Vagina (tissue), 2 donors: ENCODE data around the gene TMED9.
"Not testable (repeated sequence)": the region's sequence is repeated elsewhere in the genome, so short reads cannot be mapped to it uniquely, and the experiment has no call there.

Source experiments
- POLR2A ChIP-seq, 2 donors: fragments of 450-650 bp; IDR thresholded peaks; one replicate each; pipeline ENCODE4 v1.6.1; 2017; ENCODE audit warnings: antibody characterized with exemption in 2 of 2, mild to moderate bottlenecking in 2 of 2, moderate library complexity in 2 of 2
- TF ChIP-seq, protein P1 (sequence below), 3 experiments: fragments of 450-650 bp in 2 of 3; fragments of 200-600 bp in 1 of 3; sonication (generic) in 1 of 3; IDR thresholded peaks; one replicate each; pipeline ENCODE4 v1.5.1; 2017 to 2019; ENCODE audit warnings: antibody characterized with exemption in 3 of 3, mild to moderate bottlenecking in 2 of 3, moderate library complexity in 2 of 3

DNA sequence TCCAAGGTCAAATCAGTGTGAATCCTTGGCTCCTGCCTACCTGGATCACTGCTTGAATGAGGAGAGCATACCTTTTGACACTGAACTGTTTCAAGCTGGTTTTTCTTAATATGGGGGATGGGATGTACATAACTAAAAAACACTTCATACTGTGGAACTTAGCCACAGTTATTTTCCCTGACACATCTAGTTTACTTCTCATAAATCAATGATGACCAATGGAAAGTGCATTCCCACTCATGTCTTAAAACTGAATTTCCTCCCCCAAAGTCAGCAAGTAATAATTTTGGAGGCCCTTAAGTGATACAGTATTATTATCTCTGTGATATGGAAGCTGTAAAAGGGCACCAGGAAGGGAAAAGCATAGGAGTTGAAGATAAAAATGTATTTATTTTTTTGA is 38.2 kb downstream of the TMED9 start:
- not testable (repeated sequence) for TF ChIP-seq POLR2A (IDR thresholded peaks at IDR 0.05)
- TF ChIP-seq, protein P1, sequence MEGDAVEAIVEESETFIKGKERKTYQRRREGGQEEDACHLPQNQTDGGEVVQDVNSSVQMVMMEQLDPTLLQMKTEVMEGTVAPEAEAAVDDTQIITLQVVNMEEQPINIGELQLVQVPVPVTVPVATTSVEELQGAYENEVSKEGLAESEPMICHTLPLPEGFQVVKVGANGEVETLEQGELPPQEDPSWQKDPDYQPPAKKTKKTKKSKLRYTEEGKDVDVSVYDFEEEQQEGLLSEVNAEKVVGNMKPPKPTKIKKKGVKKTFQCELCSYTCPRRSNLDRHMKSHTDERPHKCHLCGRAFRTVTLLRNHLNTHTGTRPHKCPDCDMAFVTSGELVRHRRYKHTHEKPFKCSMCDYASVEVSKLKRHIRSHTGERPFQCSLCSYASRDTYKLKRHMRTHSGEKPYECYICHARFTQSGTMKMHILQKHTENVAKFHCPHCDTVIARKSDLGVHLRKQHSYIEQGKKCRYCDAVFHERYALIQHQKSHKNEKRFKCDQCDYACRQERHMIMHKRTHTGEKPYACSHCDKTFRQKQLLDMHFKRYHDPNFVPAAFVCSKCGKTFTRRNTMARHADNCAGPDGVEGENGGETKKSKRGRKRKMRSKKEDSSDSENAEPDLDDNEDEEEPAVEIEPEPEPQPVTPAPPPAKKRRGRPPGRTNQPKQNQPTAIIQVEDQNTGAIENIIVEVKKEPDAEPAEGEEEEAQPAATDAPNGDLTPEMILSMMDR (IDR thresholded peaks at IDR 0.05) = not testable (repeated sequence)
